Esophagus squamous epithelium (tissue), 5 donors: ENCODE results near the gene KRT15. TPM values are rescaled to one million over a fixed set of nuclear protein-coding genes. Genes with fewer than 3 reads are reported as not detected.

Source experiments
- DNase-seq: peaks from one replicate; lab custom pipeline; 2025; lab: John Stamatoyannopoulos, UW
- H3K27ac ChIP-seq, 4 donors: fragments of 200-600 bp; sonication (generic); one replicate each; pipeline ENCODE4 v1.5.1; 2016 to 2019; ENCODE audit warnings: mild to moderate bottlenecking in 1 of 4
- H3K27me3 ChIP-seq, 4 donors: fragments of 200-600 bp; sonication (generic); 1 replicate in 3 of 4; 2 replicates in 1 of 4; pipeline versions ENCODE4 v1.5.1 to v1.6.0; 2017 to 2021; ENCODE audit warnings: antibody characterized with exemption in 1 of 4
- H3K36me3 ChIP-seq, 3 donors: fragments of 200-600 bp; sonication (generic); one replicate each; pipeline ENCODE4 v1.5.1; 2016 to 2019
- H3K4me1 ChIP-seq, 3 donors: fragments of 200-600 bp; sonication (generic); one replicate each; pipeline ENCODE4 v1.5.1; 2017 to 2019
- H3K4me3 ChIP-seq, 4 donors: fragments of 200-600 bp; sonication (generic); 1 replicate in 3 of 4; 2 replicates in 1 of 4; pipeline ENCODE4 v1.5.1; 2016 to 2019; ENCODE audit warnings: mild to moderate bottlenecking in 2 of 4, moderate library complexity in 1 of 4
- H3K9me3 ChIP-seq, 3 donors: fragments of 200-600 bp; sonication (generic); one replicate each; pipeline ENCODE4 v1.5.1; 2016 to 2019
- CTCF ChIP-seq, 6 experiments: fragments of 450-650 bp in 4 of 6; fragments of 200-600 bp in 2 of 6; sonication (generic) in 2 of 6; IDR thresholded peaks; one replicate each; pipeline ENCODE4 v1.5.1; 2016 to 2019; ENCODE audit warnings: antibody characterized with exemption in 6 of 6, mild to moderate bottlenecking in 4 of 6, moderate library complexity in 4 of 6
- POLR2A ChIP-seq, 4 donors: fragments of 450-650 bp; IDR thresholded peaks; one replicate each; pipeline ENCODE4 v1.6.1; 2017; ENCODE audit warnings: antibody characterized with exemption in 4 of 4, mild to moderate bottlenecking in 4 of 4, moderate library complexity in 3 of 4
- WGBS, 2 donors: methylation state at CpG; one replicate each; pipeline ENCODE4 v1.1.5; 2018; 5-methylcytosine and 5-hydroxymethylcytosine counted together
- intact Hi-C: fragments of 100-400 bp; cut with DNase I; formaldehyde crosslinking; loops from one replicate; pipeline ENCODE4 v1.15.0; 2022
- total RNA-seq, 4 donors: library from RNA; depleted of rRNA; stranded (reverse); fragments of >200 nt; gene quantifications; one replicate each; pipeline ENCODE4 v1.1.0, GENCODE V29; 2016
- donor health status: DM: yes; HTN: yes; CAD: no.

KRT15 gene
- total RNA-seq, 4 donors from 2014 or later = 743 to 2,833 (median 2,484) TPM

GRCh38 chr17:41559548-41559947 lies 40.9 kb upstream of the KRT15 start:
- Histone ChIP-seq H3K36me3 (no peaks in the 10 kb centered on the region), H3K9me3 (no peaks in the 10 kb centered on the region), H3K4me1 (peaks cover 0 to 5% (median 4%) of the 10 kb centered on the region in 3 donors), H3K27ac (no peak overlapping the region), H3K4me3 (no peak overlapping the region), H3K27me3 (peaks cover 0 to 74% (median 2%) of the 10 kb centered on the region in 4 donors)
- DNase-seq = no peak
- no peak for TF ChIP-seq POLR2A (IDR thresholded peaks at IDR 0.05)
- no peak for TF ChIP-seq CTCF (IDR thresholded peaks at IDR 0.05)
- intact Hi-C loops = loop anchor here (10.0 kb wide), 1 partner anchor 85 kb away; no protein-coding TSS in a partner anchor
- WGBS, 2 donors = 92 to 94% methylated on average over 2 of the region's 2 CpGs

GRCh38 chr17:41556931-41557330 lies 38.2 kb upstream of the KRT15 start:
- Histone ChIP-seq H3K27me3 (peaks cover 0 to 54% (median 2%) of the 10 kb centered on the region in 4 donors), H3K27ac (no peak overlapping the region), H3K4me1 (peaks cover 0 to 12% (median 4%) of the 10 kb centered on the region in 3 donors), H3K36me3 (no peaks in the 10 kb centered on the region), H3K9me3 (no peaks in the 10 kb centered on the region), H3K4me3 (no peak overlapping the region)
- no peak for DNase-seq
- intact Hi-C loops = loop anchor here (10.0 kb wide), 1 partner anchor 88 kb away; no protein-coding TSS in a partner anchor
- WGBS, 2 donors = 84 to 92% methylated on average over 2 to 9 of the region's 9 CpGs
- TF ChIP-seq CTCF (IDR thresholded peaks at IDR 0.05) (no peak), POLR2A (IDR thresholded peaks at IDR 0.05) (no peak)

- Histone ChIP-seq H3K9me3 (no peaks in the 10 kb centered on the region), H3K4me1 (peaks cover 0 to 12% (median 4%) of the 10 kb centered on the region in 3 donors), H3K27ac (no peak overlapping the region), H3K4me3 (no peak overlapping the region), H3K36me3 (no peaks in the 10 kb centered on the region), H3K27me3 (peaks cover 0 to 48% (median 0%) of the 10 kb centered on the region in 4 donors)
- WGBS, 2 donors = 58 to 83% methylated on average over 2 to 5 of the region's 5 CpGs
- intact Hi-C loops = loop anchor here (10.0 kb wide), 1 partner anchor 88 kb away; no protein-coding TSS in a partner anchor
- no peak for DNase-seq
- TF ChIP-seq POLR2A (IDR thresholded peaks at IDR 0.05) (no peak), CTCF (IDR thresholded peaks at IDR 0.05) (no peak)
Measured at GRCh38 chr17:41556306-41556705, 37.6 kb upstream of the KRT15 start.

- no peak for DNase-seq
- Histone ChIP-seq H3K27me3 (peaks cover 0 to 38% (median 0%) of the 10 kb centered on the region in 4 donors), H3K9me3 (no peaks in the 10 kb centered on the region), H3K4me3 (no peak overlapping the region), H3K36me3 (no peaks in the 10 kb centered on the region), H3K27ac (no peak overlapping the region), H3K4me1 (peaks cover 0 to 14% (median 4%) of the 10 kb centered on the region in 3 donors)
- WGBS, 2 donors = 60 to 69% methylated on average over 5 of the region's 5 CpGs
- TF ChIP-seq CTCF (IDR thresholded peaks at IDR 0.05) = no peak
- intact Hi-C loops = loop anchor here (10.0 kb wide), 1 partner anchor 90 kb away; no protein-coding TSS in a partner anchor
Measured at GRCh38 chr17:41555105-41555887, 36.6 kb upstream of the KRT15 start.
